ENCODE data around the gene KLK14. TPM values are rescaled to one million over a fixed set of nuclear protein-coding genes. Genes with fewer than 3 reads are reported as not detected.

The KLK14 gene
- total and polyA plus RNA-seq, 2 experiments from 2014 or later: 0.13 TPM; not detected in 1

DNA sequence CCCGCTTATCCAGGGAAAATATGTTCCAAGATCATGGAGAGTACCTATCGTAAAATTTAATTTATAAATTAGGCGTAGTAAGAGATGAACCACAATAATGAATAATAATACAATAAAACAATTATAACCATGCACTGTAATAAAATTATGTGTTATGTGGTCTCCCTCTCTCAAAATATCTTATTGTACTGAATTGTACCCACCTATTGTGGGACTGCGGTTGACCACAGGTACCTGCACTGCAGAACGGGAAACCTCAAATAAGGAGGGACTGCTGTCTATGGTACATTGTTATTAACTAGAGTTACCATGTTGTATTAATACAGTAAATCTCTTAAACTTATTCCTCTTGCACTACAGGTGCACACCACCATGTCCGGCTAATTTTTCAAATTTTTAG lies 42.5 kb downstream of the KLK14 start:
- H3K27me3 ChIP-seq: no peaks in the 10 kb centered on the region
- no peak overlapping the region for H3K4me2 ChIP-seq
- no peak overlapping the region for H2AFZ ChIP-seq
- H3K4me1 ChIP-seq (ENCODE audit: insufficient read depth): no peaks in the 10 kb centered on the region
- no peaks in the 10 kb centered on the region for H4K20me1 ChIP-seq (ENCODE audit: insufficient read depth, poor library complexity, severe bottlenecking)
- H3K36me3 ChIP-seq (replicated peaks; ENCODE audit: insufficient read depth, low read depth): no peaks in the 10 kb centered on the region
- WGBS (ENCODE audit: low lambda C conversion rate, missing lambda C conversion rate): 96% methylated on average over 6 of the region's 6 CpGs
- H3K79me2 ChIP-seq: no peaks in the 10 kb centered on the region
- no peak for DNase-seq (ENCODE audit: low spot score)
- no peaks in the 10 kb centered on the region for H3K9me3 ChIP-seq (ENCODE audit: low read depth)
- no peak overlapping the region for H3K4me3 ChIP-seq
- TF ChIP-seq, protein P1, sequence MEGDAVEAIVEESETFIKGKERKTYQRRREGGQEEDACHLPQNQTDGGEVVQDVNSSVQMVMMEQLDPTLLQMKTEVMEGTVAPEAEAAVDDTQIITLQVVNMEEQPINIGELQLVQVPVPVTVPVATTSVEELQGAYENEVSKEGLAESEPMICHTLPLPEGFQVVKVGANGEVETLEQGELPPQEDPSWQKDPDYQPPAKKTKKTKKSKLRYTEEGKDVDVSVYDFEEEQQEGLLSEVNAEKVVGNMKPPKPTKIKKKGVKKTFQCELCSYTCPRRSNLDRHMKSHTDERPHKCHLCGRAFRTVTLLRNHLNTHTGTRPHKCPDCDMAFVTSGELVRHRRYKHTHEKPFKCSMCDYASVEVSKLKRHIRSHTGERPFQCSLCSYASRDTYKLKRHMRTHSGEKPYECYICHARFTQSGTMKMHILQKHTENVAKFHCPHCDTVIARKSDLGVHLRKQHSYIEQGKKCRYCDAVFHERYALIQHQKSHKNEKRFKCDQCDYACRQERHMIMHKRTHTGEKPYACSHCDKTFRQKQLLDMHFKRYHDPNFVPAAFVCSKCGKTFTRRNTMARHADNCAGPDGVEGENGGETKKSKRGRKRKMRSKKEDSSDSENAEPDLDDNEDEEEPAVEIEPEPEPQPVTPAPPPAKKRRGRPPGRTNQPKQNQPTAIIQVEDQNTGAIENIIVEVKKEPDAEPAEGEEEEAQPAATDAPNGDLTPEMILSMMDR (IDR thresholded peaks at IDR 0.05; ENCODE audit: poor library complexity): no peak
- TF ChIP-seq EZH2phosphoT487 (IDR thresholded peaks at IDR 0.05; ENCODE audit: low read depth, severe bottlenecking, unreplicated experiment) (no peak), EZH2 (IDR thresholded peaks at IDR 0.05; ENCODE audit: borderline replicate concordance) (no peak)
- H3K27ac ChIP-seq: no peak overlapping the region
- H3K9me2 ChIP-seq (replicated peaks; ENCODE audit: insufficient read depth): no peaks in the 10 kb centered on the region

DNA sequence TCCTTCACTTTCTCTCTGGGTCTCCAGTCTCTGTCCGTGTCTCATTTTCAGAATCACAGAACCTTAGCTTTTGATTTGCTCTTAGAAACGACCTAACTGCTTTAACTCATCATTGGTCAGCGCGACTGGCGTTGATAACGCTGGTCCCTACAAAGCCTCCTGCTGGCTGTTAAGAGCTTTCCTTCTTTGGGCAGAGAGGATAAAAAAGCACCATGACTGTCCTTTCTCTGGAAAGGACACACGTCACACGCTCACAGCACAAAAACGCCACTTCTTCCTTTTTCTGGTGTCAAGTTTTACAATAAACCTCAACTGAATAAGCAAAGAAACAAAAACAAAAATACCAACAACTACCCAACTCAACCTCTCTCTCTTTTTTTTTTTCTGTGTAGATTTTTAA lies 46.2 kb downstream of the KLK14 start:
- no peak overlapping the region for H2AFZ ChIP-seq
- WGBS (ENCODE audit: low lambda C conversion rate, missing lambda C conversion rate): 47% methylated on average over 9 of the region's 9 CpGs
- no peak overlapping the region for H3K4me2 ChIP-seq
- H4K20me1 ChIP-seq (ENCODE audit: insufficient read depth, poor library complexity, severe bottlenecking): no peaks in the 10 kb centered on the region
- no peak overlapping the region for H3K27ac ChIP-seq
- no peaks in the 10 kb centered on the region for H3K4me1 ChIP-seq (ENCODE audit: insufficient read depth)
- no peak for DNase-seq (ENCODE audit: low spot score)
- H3K9me2 ChIP-seq (replicated peaks; ENCODE audit: insufficient read depth): no peaks in the 10 kb centered on the region
- no peaks in the 10 kb centered on the region for H3K9me3 ChIP-seq (ENCODE audit: low read depth)
- no peaks in the 10 kb centered on the region for H3K27me3 ChIP-seq
- TF ChIP-seq EZH2phosphoT487 (IDR thresholded peaks at IDR 0.05; ENCODE audit: low read depth, severe bottlenecking, unreplicated experiment) (no peak), EZH2 (IDR thresholded peaks at IDR 0.05; ENCODE audit: borderline replicate concordance) (no peak)
- TF ChIP-seq, protein P1 (IDR thresholded peaks at IDR 0.05; ENCODE audit: poor library complexity): no peak
- no peaks in the 10 kb centered on the region for H3K79me2 ChIP-seq
- H3K36me3 ChIP-seq (replicated peaks; ENCODE audit: insufficient read depth, low read depth): no peaks in the 10 kb centered on the region
- H3K4me3 ChIP-seq: no peak overlapping the region

DNA sequence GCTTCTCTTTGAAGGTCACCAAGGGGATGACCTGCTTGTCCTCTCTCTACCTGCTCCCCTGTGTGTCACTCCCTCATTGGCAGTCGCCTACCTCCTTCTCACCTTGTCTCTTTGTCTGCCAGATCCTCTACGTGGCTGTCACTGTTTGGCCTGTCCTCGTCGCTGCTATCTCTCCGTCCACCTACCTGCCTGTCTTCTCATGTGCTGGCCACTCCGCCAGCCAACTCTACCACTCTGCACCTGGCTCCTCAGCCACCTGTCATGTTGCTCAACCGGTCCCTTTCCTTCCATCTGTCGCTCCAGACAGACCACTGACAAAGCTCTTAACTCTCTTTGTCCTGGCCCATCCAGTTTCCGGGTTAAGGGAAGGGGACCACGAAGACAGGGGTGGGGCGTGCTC lies 48.0 kb downstream of the KLK14 start, which contains the start of gene KLK12:
TSS of gene KLK12 (minus strand) at position 299 of the 400 bp plus-strand sequence. CDS start 381 bp downstream, outside the sequence.
- WGBS (ENCODE audit: low lambda C conversion rate, missing lambda C conversion rate): 53% methylated on average over 11 of the region's 11 CpGs

More for the DNA sequence above, 48.0 kb downstream of the KLK14 start, which contains the start of gene KLK12:
- Histone ChIP-seq H3K79me2 (no peaks in the 10 kb centered on the region), H3K27me3 (no peaks in the 10 kb centered on the region), H3K36me3 (replicated peaks; ENCODE audit: insufficient read depth, low read depth) (no peaks in the 10 kb centered on the region), H3K4me1 (ENCODE audit: insufficient read depth) (no peaks in the 10 kb centered on the region), H3K27ac (no peak within 1 kb of the TSS), H3K9me3 (ENCODE audit: low read depth) (no peaks in the 10 kb centered on the region), H2AFZ (no peak within 1 kb of the TSS), H3K4me2 (no peak within 1 kb of the TSS), H4K20me1 (ENCODE audit: insufficient read depth, poor library complexity, severe bottlenecking) (no peaks in the 10 kb centered on the region), H3K9me2 (replicated peaks; ENCODE audit: insufficient read depth) (no peaks in the 10 kb centered on the region), H3K4me3 (no peak within 1 kb of the TSS)
- TF ChIP-seq, protein P1 (IDR thresholded peaks at IDR 0.05; ENCODE audit: poor library complexity): no peak
- TF ChIP-seq EZH2 (IDR thresholded peaks at IDR 0.05; ENCODE audit: borderline replicate concordance): no peak
- TF ChIP-seq EZH2phosphoT487 (IDR thresholded peaks at IDR 0.05; ENCODE audit: low read depth, severe bottlenecking, unreplicated experiment): no peak
- DNase-seq (ENCODE audit: low spot score): no peak
